GM12865 (cell line): ENCODE results near the gene ESRRA.

ENCODE experiments used
- DNase-seq: peaks from one replicate; pipeline ENCODE4 v3.0.0; 2010; ENCODE audit warnings: low read depth
- H3K4me3 ChIP-seq: 2 replicates; pipeline ENCODE4 v1.5.1; 2011; ENCODE audit warnings: mild to moderate bottlenecking, low read depth, low read length, control low read depth
- CTCF ChIP-seq: IDR thresholded peaks from 2 replicates; pipeline ENCODE4 v1.5.1; 2011; ENCODE audit warnings: low read length, control low read depth, low read depth, inconsistent platforms; ENCODE audit not compliant: insufficient read depth; ENCODE audit errors: missing control alignments

Gene ESRRA

GRCh38 chr11:64284048-64284961 is 21.0 kb upstream of the ESRRA start, which contains the start of gene BAD:
Gene BAD (minus strand): TSS chr11:64284665. CDS start chr11:64284368, 297 bp downstream.
- H3K4me3 ChIP-seq, result peak within 1 kb of the TSS; percentile 93

GRCh38 chr11:64284962-64285884 is 20.1 kb upstream of the ESRRA start, which contains the start of gene GPR137:
Gene GPR137 (plus strand): TSS chr11:64285848. CDS start chr11:64286525, 677 bp downstream.
- peak; percentile 87 for DNase-seq
- peak within 1 kb of the TSS; percentile 93 for H3K4me3 ChIP-seq
- no peak for TF ChIP-seq CTCF

More at GRCh38 chr11:64284048-64284961, 21.0 kb upstream of the ESRRA start, which contains the start of gene BAD:
- DNase-seq, result peak; percentile 96
- TF ChIP-seq CTCF, result no peak

- peak; percentile 53 for DNase-seq
- H3K4me3 ChIP-seq, result peak overlapping the region; percentile 93
- TF ChIP-seq CTCF, result peak; percentile 32
These were observed 19.2 kb upstream of the ESRRA start for GRCh38 chr11:64285885-64286800.

GRCh38 chr11:64286801-64287159 is 18.5 kb upstream of the ESRRA start:
- no peak overlapping the region for H3K4me3 ChIP-seq
- TF ChIP-seq CTCF, result no peak

GRCh38 chr11:64287676-64288352 is 17.5 kb upstream of the ESRRA start:
- no peak for TF ChIP-seq CTCF
- no peak overlapping the region for H3K4me3 ChIP-seq
- DNase-seq, result no peak

More at GRCh38 chr11:64286801-64287159, 18.5 kb upstream of the ESRRA start:
- no peak for DNase-seq
